ENCODE measurements around the gene HEG1. TPM values are rescaled to one million over a fixed set of nuclear protein-coding genes. Genes with fewer than 3 reads are reported as not detected.

HEG1 gene
- total and polyA plus RNA-seq, 2 donors (not counting 3 experiments of a cell fraction or from before 2014, with no cell fraction given) = 50.1 to 106 TPM

DNA sequence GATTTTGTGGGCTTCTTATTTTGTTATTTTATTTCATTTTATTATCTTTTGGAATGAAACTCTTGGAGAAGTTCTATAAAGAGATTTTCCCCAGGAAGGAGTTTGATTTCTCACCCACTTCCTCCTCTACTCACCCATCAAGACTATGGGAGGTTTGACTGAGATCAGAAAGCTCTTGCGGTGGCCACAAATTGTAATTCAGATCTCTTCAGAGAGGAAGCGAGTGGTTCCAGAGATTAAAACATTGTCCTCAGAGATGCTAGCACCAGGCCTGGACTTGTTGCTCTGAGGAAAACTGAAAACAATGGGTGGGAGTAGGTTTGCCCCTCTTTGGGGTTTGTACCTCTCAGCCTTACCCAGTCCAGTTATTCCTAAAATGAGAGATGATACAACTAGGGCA is 113.2 kb downstream of the HEG1 start:
- Histone ChIP-seq H2AFZ (ENCODE audit: low read depth, low read length) (no peak overlapping the region), H3K36me3 (ENCODE audit: control insufficient read depth in 2 of 2, extremely low read depth in 1 of 2, insufficient read depth in 2 of 2, low read length in 2 of 2) (no peaks in the 10 kb centered on the region), H4K20me1 (replicated peaks; ENCODE audit: control insufficient read depth, extremely low read depth, insufficient read depth, low read length) (no peaks in the 10 kb centered on the region), H3K79me2 (ENCODE audit: control insufficient read depth, insufficient read depth, low read length) (no peaks in the 10 kb centered on the region), H3K9me1 (replicated peaks; ENCODE audit: control insufficient read depth, extremely low read depth, insufficient read depth, low read length) (no peaks in the 10 kb centered on the region), H3K4me1 (ENCODE audit: control insufficient read depth, extremely low read depth, insufficient read depth, low read length) (no peaks in the 10 kb centered on the region), H3K9me3 (replicated peaks; ENCODE audit: control insufficient read depth, insufficient read depth, low read length) (no peaks in the 10 kb centered on the region), H3K4me3 (replicated peaks in 1 of 3; ENCODE audit: insufficient read depth in 1 of 3, low read depth in 1 of 3, low read length in 3 of 3) (no peak overlapping the region), H3K9ac (replicated peaks; ENCODE audit: extremely low read depth, insufficient read depth, low read length) (no peak overlapping the region), H3K4me2 (ENCODE audit: insufficient read depth, low read length) (no peak overlapping the region), H3K27me3 (ENCODE audit: control insufficient read depth in 2 of 2, insufficient read depth in 2 of 2, low read length in 2 of 2) (peaks cover 0 to 1% of the 10 kb centered on the region in 2 experiments), H3K27ac (ENCODE audit: insufficient read depth, low read depth, low read length) (no peak overlapping the region)
- TF ChIP-seq POLR2A (IDR thresholded peaks at IDR 0.05; ENCODE audit: low read depth, low read length) = no peak
- intact Hi-C loops (cut with micrococcal nuclease) = no loop called here
- POLR2A ChIA-PET = no interaction called here
- CTCF ChIA-PET = interaction anchor here (1.4 kb wide), 1 partner anchor 10 kb away, joined by 3 read pairs; no protein-coding TSS in a partner anchor
- DNase-seq (ENCODE audit: low read depth, low spot score) = no peak
- dilution Hi-C loops (cut with MboI; ENCODE audit: extremely low pct_ligation_motif_present, low sequenced_read_pairs) = no loop called here
- no TSS peak for BruUV-seq (replicated peaks)
- no peak for FAIRE-seq

DNA sequence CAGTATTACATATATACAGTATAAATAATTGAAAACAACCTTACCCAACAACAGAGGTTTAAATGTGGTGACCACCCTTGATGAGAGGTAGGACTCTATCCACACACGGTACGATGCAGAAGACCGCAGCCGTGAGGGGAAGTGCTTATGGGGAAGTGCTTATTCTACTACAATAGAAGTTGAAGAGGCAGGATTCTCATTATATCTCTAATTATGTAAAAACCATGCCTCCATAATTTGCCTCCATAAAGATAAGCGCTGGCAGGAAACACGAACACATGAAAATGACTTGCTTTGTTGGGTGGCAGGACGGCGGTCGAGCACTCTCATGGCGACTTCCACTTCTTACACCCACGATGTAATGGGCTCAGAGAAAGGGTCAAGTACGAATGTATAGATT is 114.0 kb downstream of the HEG1 start:
- intact Hi-C loops (cut with micrococcal nuclease) (no loop called here), dilution Hi-C loops (cut with MboI; ENCODE audit: extremely low pct_ligation_motif_present, low sequenced_read_pairs) (no loop called here)
- DNase-seq (ENCODE audit: low read depth, low spot score) = no peak
- ChIA-PET POLR2A (no interaction called here), CTCF (interaction anchor here (1.4 kb wide), 1 partner anchor 9 kb away, joined by 3 read pairs; no protein-coding TSS in a partner anchor)
- H2AFZ ChIP-seq (ENCODE audit: low read depth, low read length) = no peak overlapping the region
- TF ChIP-seq EZH2 (IDR thresholded peaks at IDR 0.05; ENCODE audit: borderline replicate concordance, low read depth, low read length, severe bottlenecking) (no peak), JUN (IDR thresholded peaks at IDR 0.05; ENCODE audit: borderline replicate concordance, insufficient read depth, insufficient read length, low read depth) (no peak), FOS (IDR thresholded peaks at IDR 0.05; ENCODE audit: borderline replicate concordance, insufficient read depth, low read length) (no peak), POLR2A (IDR thresholded peaks at IDR 0.05; ENCODE audit: low read depth, low read length) (no peak), GATA2 (IDR thresholded peaks at IDR 0.05; ENCODE audit: insufficient read depth, insufficient read length, low read depth, low read length) (no peak), MYC (IDR thresholded peaks at IDR 0.05; ENCODE audit: low read depth, low read length) (no peak), POLR2AphosphoS5 (IDR thresholded peaks at IDR 0.05; ENCODE audit: insufficient read depth, low read depth, low read length) (no peak)
- TF ChIP-seq, protein P1, sequence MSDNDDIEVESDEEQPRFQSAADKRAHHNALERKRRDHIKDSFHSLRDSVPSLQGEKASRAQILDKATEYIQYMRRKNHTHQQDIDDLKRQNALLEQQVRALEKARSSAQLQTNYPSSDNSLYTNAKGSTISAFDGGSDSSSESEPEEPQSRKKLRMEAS (IDR thresholded peaks at IDR 0.05; ENCODE audit: insufficient read depth, insufficient read length) = no peak
- TF ChIP-seq, protein P2, sequence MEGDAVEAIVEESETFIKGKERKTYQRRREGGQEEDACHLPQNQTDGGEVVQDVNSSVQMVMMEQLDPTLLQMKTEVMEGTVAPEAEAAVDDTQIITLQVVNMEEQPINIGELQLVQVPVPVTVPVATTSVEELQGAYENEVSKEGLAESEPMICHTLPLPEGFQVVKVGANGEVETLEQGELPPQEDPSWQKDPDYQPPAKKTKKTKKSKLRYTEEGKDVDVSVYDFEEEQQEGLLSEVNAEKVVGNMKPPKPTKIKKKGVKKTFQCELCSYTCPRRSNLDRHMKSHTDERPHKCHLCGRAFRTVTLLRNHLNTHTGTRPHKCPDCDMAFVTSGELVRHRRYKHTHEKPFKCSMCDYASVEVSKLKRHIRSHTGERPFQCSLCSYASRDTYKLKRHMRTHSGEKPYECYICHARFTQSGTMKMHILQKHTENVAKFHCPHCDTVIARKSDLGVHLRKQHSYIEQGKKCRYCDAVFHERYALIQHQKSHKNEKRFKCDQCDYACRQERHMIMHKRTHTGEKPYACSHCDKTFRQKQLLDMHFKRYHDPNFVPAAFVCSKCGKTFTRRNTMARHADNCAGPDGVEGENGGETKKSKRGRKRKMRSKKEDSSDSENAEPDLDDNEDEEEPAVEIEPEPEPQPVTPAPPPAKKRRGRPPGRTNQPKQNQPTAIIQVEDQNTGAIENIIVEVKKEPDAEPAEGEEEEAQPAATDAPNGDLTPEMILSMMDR (IDR thresholded peaks at IDR 0.05; ENCODE audit: extremely low read depth in 1 of 2, insufficient read depth in 1 of 2, low read depth in 1 of 2, low read length in 2 of 2) = no peak
- no peak overlapping the region for H3K4me2 ChIP-seq (ENCODE audit: insufficient read depth, low read length)
- BruUV-seq (replicated peaks) = no TSS peak
- no peak for FAIRE-seq
- no peak overlapping the region for H3K4me3 ChIP-seq (replicated peaks in 1 of 3; ENCODE audit: insufficient read depth in 1 of 3, low read depth in 1 of 3, low read length in 3 of 3)
- H3K9me3 ChIP-seq (replicated peaks; ENCODE audit: control insufficient read depth, insufficient read depth, low read length) = no peaks in the 10 kb centered on the region
- no peak overlapping the region for H3K9ac ChIP-seq (replicated peaks; ENCODE audit: extremely low read depth, insufficient read depth, low read length)
- H3K27ac ChIP-seq (ENCODE audit: insufficient read depth, low read depth, low read length) = no peak overlapping the region
- no peaks in the 10 kb centered on the region for H3K9me1 ChIP-seq (replicated peaks; ENCODE audit: control insufficient read depth, extremely low read depth, insufficient read depth, low read length)
- no peaks in the 10 kb centered on the region for H3K79me2 ChIP-seq (ENCODE audit: control insufficient read depth, insufficient read depth, low read length)
- H3K36me3 ChIP-seq (ENCODE audit: control insufficient read depth in 2 of 2, extremely low read depth in 1 of 2, insufficient read depth in 2 of 2, low read length in 2 of 2) = no peaks in the 10 kb centered on the region
- H3K4me1 ChIP-seq (ENCODE audit: control insufficient read depth, extremely low read depth, insufficient read depth, low read length) = no peaks in the 10 kb centered on the region
- H4K20me1 ChIP-seq (replicated peaks; ENCODE audit: control insufficient read depth, extremely low read depth, insufficient read depth, low read length) = no peaks in the 10 kb centered on the region
- H3K27me3 ChIP-seq (ENCODE audit: control insufficient read depth in 2 of 2, insufficient read depth in 2 of 2, low read length in 2 of 2) = peaks cover 1 to 2% of the 10 kb centered on the region in 2 experiments
